GM12873 (cell line): Measurements from ENCODE around the gene SULT2B1.

Source experiments
- TF ChIP-seq, protein P1 (sequence below): IDR thresholded peaks from 2 replicates; pipeline ENCODE4 v1.5.1; 2012; ENCODE audit warnings: low read depth, mild to moderate bottlenecking, moderate library complexity, low read length, control low read depth; ENCODE audit not compliant: insufficient read depth; ENCODE audit errors: missing control alignments

SULT2B1 gene

DNA sequence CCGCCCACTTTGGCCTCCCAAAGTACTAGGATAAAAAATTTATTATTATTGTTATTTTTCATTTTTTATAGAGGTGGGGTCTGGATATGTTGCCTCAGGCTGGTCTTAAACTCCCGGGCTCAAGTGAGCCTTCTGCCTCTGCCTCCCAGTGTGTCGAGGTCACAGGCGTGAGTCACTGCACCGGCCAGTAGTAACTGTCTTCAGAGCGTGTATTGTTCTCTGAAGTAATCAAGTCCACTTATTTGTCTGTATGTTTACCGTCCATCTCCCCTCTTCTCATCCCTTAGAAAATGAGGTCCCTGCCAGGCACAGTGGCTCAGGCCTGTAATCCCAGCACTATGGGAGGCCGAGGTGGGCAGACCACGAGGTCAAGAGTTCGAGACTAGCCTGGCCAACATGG is 18.2 kb upstream of the SULT2B1 start:
- TF ChIP-seq, protein P1, sequence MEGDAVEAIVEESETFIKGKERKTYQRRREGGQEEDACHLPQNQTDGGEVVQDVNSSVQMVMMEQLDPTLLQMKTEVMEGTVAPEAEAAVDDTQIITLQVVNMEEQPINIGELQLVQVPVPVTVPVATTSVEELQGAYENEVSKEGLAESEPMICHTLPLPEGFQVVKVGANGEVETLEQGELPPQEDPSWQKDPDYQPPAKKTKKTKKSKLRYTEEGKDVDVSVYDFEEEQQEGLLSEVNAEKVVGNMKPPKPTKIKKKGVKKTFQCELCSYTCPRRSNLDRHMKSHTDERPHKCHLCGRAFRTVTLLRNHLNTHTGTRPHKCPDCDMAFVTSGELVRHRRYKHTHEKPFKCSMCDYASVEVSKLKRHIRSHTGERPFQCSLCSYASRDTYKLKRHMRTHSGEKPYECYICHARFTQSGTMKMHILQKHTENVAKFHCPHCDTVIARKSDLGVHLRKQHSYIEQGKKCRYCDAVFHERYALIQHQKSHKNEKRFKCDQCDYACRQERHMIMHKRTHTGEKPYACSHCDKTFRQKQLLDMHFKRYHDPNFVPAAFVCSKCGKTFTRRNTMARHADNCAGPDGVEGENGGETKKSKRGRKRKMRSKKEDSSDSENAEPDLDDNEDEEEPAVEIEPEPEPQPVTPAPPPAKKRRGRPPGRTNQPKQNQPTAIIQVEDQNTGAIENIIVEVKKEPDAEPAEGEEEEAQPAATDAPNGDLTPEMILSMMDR, result no peak

DNA sequence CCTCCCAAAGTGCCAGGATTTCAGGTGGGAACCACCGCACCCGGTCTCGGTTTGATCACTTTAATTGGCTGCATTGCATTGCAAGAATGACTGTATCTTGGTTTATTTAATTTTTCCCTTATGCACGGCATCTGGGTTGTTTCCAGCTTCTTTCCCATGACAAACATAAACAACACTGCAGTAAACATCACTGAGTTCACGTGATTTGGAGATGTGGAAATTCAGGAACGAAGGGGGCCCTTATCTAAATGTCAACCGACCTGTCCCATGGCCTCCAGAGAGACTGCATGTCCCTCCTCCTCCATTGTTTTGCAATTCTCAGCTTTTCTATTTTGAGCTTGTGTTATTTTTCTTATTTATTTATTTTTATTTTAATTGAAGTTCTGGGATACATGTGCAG is 14.4 kb upstream of the SULT2B1 start:
- TF ChIP-seq, protein P1, result no peak

DNA sequence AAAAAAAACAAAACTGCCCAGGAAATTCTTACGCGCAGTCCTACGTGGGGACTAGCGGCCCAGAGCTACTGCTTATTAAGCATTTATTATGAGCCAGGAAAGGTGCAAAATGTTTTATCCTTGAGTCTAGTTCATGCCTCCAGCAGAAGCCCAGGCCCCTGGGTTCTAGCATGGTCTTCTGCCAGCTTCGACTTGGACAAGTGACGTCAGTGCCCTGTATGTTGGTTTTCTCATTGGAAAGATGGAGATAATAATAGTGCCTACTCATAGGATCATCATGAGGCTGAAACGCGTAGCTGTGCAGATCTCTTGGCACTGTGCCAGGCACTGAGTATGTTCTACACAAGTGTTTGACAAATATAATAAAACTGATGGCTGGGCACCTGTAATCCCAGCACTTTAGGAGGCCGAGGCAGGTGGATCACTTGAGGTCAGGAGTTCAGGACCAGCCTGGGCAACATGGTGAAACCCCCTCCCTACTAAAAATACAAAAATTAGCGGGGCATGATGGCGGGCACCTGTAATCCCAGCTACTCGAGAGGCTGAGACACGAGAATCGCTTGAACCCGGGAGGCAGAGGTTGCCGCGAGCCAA is 12.4 kb upstream of the SULT2B1 start:
- TF ChIP-seq, protein P1, result no peak

DNA sequence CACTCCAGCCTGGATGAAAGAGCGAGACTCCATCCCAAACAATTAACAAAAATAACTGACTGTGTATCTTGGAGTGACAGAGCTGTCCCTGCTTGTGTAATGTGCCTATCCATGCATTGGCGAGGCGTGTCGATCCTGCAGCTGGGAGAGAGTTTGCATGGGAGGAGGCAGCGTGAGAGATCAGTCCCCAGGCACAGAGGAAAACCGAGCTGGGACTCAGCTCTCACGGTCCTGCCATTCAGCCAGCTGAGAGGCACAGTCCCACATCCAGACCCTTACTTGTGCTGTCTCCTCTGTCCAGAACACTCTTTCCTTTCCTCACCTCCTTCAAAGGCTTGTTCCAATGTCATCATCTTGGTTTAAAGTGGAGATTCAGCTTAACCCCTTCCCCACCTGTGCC is 11.9 kb upstream of the SULT2B1 start:
- TF ChIP-seq, protein P1, result no peak

DNA sequence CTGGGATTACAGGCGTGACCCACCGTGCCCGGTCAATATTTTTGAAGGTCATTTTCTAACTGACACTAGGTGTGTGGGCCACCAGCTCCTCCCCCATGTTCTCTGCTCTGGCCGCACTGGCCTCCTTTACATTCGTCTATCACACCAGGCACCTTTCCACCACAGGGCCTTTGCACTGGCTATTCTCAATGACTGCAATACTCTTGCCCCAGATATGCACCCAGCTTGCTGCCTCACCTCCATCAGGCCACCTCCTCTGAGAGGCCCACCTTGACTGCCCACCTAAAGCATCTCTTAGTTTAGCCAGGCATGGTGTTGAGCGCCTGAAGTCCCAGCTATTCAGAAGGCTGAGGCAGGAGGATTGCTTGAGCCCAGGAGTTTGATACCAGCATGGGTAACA is 10.2 kb upstream of the SULT2B1 start:
- TF ChIP-seq, protein P1, result no peak

DNA sequence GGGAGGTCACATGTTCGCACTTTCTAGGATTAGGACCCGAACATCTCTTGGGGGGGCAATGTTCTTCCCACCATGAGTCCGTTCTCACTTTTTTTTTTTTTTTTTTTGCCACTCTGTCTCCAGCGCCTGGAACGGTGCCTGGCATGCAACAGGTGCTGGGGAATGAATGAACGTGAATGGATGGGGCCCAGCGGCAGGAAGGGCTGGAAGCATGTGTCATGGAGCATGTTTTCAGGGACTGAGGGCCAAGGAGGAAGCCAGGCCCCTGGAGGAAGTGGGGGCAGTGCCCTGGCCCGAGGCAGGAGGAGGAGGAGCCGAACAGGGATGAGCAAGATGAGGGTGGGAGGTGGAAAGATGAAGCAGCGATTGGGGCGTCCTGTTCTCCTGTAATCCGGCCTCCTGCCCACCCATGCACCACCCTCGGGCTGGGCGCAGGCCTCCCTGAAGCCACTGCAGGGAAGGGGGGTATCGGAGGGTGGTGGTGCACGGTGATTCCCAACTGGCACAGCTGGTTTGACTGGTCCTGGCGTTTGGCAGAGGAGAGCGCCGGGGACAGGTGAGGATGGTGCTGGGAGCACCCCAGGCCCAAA is 8.8 kb upstream of the SULT2B1 start:
- TF ChIP-seq, protein P1, result no peak

DNA sequence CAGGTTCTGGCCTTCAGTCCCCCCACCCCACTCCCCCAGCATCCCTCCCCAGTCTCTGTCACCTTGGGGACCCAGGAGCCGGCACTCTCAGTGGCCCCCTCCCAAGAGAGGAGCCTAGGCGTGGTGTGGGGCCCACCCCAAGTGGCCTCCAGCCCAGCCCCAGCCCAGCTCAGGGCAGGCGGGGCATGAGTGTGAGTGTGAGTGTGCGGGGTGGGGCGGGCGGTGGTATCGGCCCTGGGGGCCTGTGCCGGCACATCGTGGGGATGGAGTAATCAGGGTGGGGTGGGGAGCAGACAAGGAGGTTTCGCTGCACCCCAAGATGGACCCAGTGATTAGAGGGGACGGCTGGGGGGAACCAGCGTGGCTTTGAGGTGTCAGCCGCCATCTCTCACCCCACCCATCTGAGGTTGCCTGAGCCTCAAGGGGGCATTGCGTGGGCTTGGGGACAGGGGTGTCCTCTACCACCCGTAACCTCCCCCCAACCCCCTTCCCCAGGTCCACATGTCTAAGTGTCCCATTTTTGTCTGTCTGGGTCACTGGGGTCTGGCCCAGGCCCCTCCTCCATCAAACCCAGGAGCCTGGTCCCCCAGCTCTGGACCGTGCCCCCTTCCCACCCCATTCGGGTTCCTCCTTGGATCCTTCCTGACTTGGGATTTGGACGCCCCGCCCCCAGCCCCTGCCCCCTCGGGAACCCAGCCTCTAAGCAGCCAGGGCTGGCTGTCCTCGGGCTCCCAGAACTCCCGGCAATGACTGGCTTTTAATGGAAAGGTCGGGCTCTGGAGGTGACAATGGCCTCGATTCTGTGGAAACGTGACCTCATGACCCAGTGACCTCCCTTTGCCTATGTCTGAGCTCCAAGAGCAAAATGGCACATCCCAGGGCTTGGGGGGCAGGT is 6.9 kb upstream of the SULT2B1 start:
- TF ChIP-seq, protein P1, result no peak
